NCI-H1417 treated with DMSO at 0.1 percent for 48 hours (cell line): ENCODE results near the gene TOP3B.

ENCODE experiments used
- DNase-seq: peaks from one replicate; lab custom pipeline; 2025; lab: John Stamatoyannopoulos, UW

The TOP3B gene

GRCh38 chr22:21978564-21979386 lies 3.8 kb downstream of the TOP3B start:
- DNase-seq = no peak

GRCh38 chr22:21977814-21978213 lies 4.8 kb downstream of the TOP3B start:
- DNase-seq = no peak

DNA sequence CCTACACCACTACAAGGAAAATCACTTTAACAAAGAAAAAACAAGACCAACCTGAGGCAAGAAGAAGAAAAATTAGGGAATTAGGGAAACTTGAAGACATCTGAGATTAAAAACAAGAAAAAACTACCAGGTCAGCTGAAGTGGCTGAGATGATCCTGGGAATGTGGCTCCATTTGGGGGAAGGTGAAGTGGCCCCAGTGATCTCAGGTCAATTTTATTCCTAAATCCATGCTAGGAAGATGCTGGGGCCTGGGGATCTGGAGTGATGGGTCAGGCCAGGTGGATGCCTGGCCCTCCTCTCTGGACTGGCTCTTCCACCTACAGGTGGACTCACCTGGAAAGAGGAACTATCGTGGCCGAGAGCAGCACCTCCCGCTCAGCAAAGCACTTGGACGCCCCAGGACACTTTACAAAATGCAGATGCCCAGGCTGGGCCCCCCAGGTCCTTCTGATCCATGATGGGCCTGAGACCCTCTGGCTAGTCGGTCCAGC lies 6.7 kb downstream of the TOP3B start:
- DNase-seq = no peak

DNA sequence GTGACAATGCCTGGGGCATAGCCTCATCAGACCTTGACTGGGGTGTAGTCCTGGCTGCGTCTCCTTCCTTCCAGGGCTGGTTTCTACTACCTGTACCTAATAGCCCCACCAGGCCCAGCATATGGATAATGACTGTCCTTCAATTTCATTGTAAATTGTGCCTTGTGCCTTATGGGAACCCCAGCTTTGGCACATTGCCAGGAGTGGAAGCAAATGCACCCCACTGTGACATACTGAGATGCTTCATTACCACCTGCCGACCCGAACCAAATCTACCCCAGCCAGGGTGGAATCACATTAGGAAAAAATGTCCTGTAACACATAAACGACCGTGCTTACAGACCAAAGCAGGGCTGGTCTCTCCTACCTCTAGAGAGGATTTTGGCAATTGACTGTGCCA lies 7.3 kb downstream of the TOP3B start:
- no peak for DNase-seq

GRCh38 chr22:21974058-21974649 lies 8.4 kb downstream of the TOP3B start:
- DNase-seq = no peak

DNA sequence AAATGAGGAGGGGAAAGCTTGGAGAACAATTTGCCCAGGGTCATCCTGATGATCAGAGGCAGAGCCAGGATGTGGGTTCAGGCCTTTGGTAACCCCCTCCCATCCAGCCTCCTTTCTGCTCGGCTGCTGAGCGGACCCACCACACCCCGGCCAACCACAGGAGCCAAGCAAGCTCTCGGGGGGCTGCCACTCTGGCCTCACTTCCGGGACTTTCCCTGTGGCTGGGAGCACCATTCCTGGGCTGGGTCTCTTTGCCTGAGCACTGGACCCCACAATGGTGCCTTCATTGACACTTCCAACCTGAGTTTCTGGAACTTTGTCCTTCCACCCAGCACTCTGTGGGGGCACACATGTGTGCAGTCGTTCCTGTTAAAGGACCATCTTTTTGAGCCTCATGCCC lies 9.8 kb downstream of the TOP3B start:
- DNase-seq = no peak

GRCh38 chr22:21972293-21972779 lies 10.3 kb downstream of the TOP3B start:
- no peak for DNase-seq

- DNase-seq = no peak
Measured at GRCh38 chr22:21971858-21972275, 10.7 kb downstream of the TOP3B start.

- DNase-seq = no peak
Measured at GRCh38 chr22:21970800-21971617, 11.6 kb downstream of the TOP3B start.

- no peak for DNase-seq
Measured at GRCh38 chr22:21970037-21970799, 12.4 kb downstream of the TOP3B start.

DNA sequence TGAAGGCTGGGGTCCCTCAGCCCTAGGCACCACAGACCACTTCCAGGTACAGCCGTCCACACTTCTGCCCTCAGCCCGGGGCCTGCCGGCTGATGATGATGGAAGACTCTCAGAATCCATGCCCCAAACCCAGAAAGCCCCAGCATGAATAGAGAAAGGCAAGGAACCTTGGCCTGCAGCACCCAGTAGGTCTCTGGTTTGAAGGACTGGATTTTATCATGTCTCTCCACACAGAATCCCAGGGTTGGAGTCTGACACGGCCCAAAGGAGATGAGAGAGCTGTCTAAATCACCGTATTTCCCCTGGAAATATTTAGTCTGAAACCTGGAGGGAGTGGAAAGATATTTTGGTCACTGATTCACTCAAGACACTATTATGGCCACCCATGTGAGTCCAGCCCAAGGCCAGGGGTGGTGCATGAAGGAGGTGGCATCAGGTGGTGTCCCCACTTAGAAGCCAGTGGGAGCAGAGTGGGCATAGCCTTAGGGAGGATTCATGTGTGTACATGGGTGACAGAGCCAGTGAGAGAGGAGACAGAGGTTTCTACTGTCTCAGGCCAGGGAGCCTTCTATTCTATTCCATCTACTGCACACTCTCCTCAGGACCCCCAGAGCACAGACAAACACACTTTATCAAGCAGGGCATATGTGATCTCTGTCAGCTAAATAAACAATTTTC lies 14.0 kb downstream of the TOP3B start:
- DNase-seq = no peak

GRCh38 chr22:21967693-21968271 lies 14.8 kb downstream of the TOP3B start:
- no peak for DNase-seq

DNA sequence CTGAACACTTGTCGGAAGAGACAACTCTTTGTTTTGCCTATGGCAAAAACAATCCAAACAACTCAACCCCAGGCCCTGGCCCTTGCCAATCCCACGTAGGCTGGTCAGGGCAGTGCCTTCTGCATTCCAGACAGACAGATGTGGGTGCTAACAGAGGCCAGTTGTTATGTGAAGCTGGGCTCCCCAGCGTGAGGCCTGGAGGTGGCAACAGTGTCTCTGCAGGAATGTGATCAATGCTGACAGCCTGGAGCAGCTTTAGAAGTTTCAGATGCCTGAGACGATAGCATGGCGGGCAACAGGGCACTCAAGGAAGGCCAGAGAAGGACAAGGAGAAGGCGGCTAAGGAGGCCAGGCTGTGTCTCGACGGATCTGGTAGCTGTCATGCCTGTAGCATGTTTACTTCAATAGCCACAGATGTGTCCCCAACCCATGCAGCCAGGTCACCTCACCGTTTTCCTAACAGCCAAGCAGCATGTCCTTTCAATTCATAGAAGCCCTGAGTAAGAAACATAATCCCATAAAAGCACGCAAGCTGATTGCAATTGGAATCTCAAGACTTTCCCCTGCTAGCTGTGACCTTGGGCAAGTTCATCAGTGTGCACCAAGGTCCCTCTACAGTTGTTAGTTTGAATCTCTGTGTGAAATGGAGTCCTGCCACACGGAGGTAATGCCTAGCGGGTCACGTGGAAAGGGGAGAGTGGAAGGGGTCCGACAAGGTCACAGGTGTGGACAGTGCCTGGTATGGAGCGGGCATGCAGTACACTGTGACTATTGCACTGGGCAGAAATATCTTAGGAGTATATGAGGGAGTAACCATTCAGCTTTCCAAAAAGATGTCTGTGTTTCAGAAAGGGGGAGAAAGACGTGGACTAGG lies 15.7 kb downstream of the TOP3B start:
- DNase-seq = no peak

DNA sequence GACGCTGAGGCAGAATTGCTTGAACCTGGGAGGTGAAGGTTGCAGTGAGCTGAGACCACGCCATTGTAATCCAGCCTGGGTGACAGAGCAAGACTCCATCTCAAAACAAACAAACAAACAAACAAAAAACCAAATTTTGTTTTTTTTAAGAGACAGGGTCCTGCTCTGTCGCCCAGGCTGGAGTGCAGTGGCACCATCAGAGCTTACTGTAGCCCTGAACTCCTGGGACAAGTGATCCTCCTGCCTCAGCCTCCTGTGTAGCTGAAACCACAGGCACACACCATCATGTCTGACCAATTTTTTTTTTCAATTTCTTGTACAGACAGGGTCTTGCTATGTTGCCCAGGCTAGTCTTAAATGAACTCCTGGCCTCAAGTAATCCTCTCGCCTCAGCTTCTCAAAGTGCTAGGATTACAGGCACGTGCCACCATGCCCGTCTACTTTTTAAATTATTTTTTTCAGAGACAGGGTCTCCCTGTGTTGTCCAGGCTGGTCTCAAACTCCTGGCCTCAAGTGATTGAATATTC lies 16.8 kb downstream of the TOP3B start:
- DNase-seq = no peak

GRCh38 chr22:21964918-21965484 lies 17.6 kb downstream of the TOP3B start:
- DNase-seq = no peak

- DNase-seq = no peak
Measured at GRCh38 chr22:21964234-21964633, 18.4 kb downstream of the TOP3B start.

GRCh38 chr22:21963790-21964211 lies 18.8 kb downstream of the TOP3B start:
- DNase-seq = no peak

DNA sequence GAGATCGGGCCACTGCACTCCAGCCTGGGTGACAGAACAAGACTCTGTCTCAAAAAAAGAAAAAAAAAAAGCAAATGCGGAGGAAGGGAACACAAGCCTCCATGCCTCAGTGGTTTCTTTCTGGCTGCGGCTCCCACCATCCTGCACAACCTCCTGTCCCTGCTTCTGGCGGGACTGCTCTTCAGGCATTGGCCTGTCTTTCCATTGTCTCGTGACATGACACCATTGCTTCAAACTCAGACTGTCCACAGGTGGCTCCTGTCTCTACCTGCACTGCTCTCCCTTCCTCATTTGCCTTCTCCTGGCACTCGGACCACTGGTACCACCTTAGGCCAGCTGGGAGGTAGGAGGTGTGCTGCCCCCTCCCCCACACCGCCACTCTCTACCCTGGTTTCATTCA lies 19.3 kb downstream of the TOP3B start:
- DNase-seq = no peak

GRCh38 chr22:21962655-21962949 lies 20.0 kb downstream of the TOP3B start:
- no peak for DNase-seq
